Skeletal muscle tissue (tissue), 4 donors: Measurements from ENCODE around the gene ADRB2. TPM values are rescaled to one million over a fixed set of nuclear protein-coding genes. Genes with fewer than 3 reads are reported as not detected.
"Not testable (repeated sequence)": the region's sequence is repeated elsewhere in the genome, so short reads cannot be mapped to it uniquely, and the experiment has no call there.

Source experiments
- H3K27ac ChIP-seq: one replicate; pipeline ENCODE4 v1.7.0; 2013; ENCODE audit warnings: mild to moderate bottlenecking, low read depth, low read length, inconsistent platforms
- H3K27me3 ChIP-seq, 3 donors: one replicate each; pipeline ENCODE4 v1.7.0; 2013; ENCODE audit warnings: low read length in 3 of 3; ENCODE audit not compliant: control insufficient read depth in 3 of 3, insufficient read depth in 3 of 3
- H3K36me3 ChIP-seq, 3 donors: one replicate each; pipeline ENCODE4 v1.7.0; 2013; ENCODE audit warnings: low read length in 3 of 3; ENCODE audit not compliant: control insufficient read depth in 3 of 3, insufficient read depth in 3 of 3
- H3K4me1 ChIP-seq, 3 donors: one replicate each; pipeline ENCODE4 v1.7.0; 2013; ENCODE audit warnings: low read length in 3 of 3, mild to moderate bottlenecking in 3 of 3; ENCODE audit not compliant: control insufficient read depth in 3 of 3, insufficient read depth in 3 of 3
- H3K4me3 ChIP-seq, 3 donors: one replicate each; pipeline ENCODE4 v1.7.0; 2013; ENCODE audit warnings: low read length in 3 of 3
- H3K9ac ChIP-seq, 3 donors: one replicate each; pipeline ENCODE4 v1.7.0; 2013; ENCODE audit warnings: low read length in 3 of 3, mild to moderate bottlenecking in 3 of 3, moderate library complexity in 2 of 3, low read depth in 1 of 3
- H3K9me3 ChIP-seq, 3 donors: one replicate each; pipeline ENCODE4 v1.7.0; 2013; ENCODE audit warnings: low read length in 3 of 3; ENCODE audit not compliant: control insufficient read depth in 3 of 3
- total RNA-seq: library from RNA; depleted of rRNA; stranded (reverse); fragments of >200 nt; gene quantifications from one replicate; pipeline ENCODE4 v1.2.3, GENCODE V29; 2014
- donor health status: Osteomylitis.

ADRB2 gene
- total RNA-seq, 1 donor from 2014 or later, result 3.1 TPM

- H3K36me3 ChIP-seq, result no peaks in the 10 kb centered on the region
- H3K27ac ChIP-seq, result no peak overlapping the region
- no peak overlapping the region for H3K4me3 ChIP-seq
- H3K27me3 ChIP-seq, result no peaks in the 10 kb centered on the region
- H3K9me3 ChIP-seq, result no peaks in the 10 kb centered on the region
- H3K9ac ChIP-seq, result no peak overlapping the region
- H3K4me1 ChIP-seq, result no peaks in the 10 kb centered on the region
Measured at GRCh38 chr5:148791696-148792095, 34.7 kb upstream of the ADRB2 start.

GRCh38 chr5:148792744-148793143, 33.7 kb upstream of the ADRB2 start:
- H3K4me3 ChIP-seq, result no peak overlapping the region
- no peaks in the 10 kb centered on the region for H3K36me3 ChIP-seq
- H3K27me3 ChIP-seq, result no peaks in the 10 kb centered on the region
- H3K9me3 ChIP-seq, result no peaks in the 10 kb centered on the region
- no peak overlapping the region for H3K9ac ChIP-seq
- no peak overlapping the region for H3K27ac ChIP-seq
- no peaks in the 10 kb centered on the region for H3K4me1 ChIP-seq

- no peaks in the 10 kb centered on the region for H3K36me3 ChIP-seq
- H3K4me1 ChIP-seq, result no peaks in the 10 kb centered on the region
- no peaks in the 10 kb centered on the region for H3K27me3 ChIP-seq
- H3K27ac ChIP-seq, result no peak overlapping the region
- no peak overlapping the region for H3K9ac ChIP-seq
- H3K4me3 ChIP-seq, result no peak overlapping the region
- no peaks in the 10 kb centered on the region for H3K9me3 ChIP-seq
Measured at GRCh38 chr5:148793261-148793660, 33.1 kb upstream of the ADRB2 start.

- H3K27ac ChIP-seq, result no peak overlapping the region
- H3K27me3 ChIP-seq, result no peaks in the 10 kb centered on the region
- H3K36me3 ChIP-seq, result no peaks in the 10 kb centered on the region
- no peak overlapping the region for H3K4me3 ChIP-seq
- no peaks in the 10 kb centered on the region for H3K4me1 ChIP-seq
- no peak overlapping the region for H3K9ac ChIP-seq
- no peaks in the 10 kb centered on the region for H3K9me3 ChIP-seq
Measured at GRCh38 chr5:148794275-148794674, 32.1 kb upstream of the ADRB2 start.

- Histone ChIP-seq H3K9me3 (no peaks in the 10 kb centered on the region), H3K27me3 (no peaks in the 10 kb centered on the region), H3K36me3 (no peaks in the 10 kb centered on the region)
Measured at GRCh38 chr5:148794729-148795561, 31.5 kb upstream of the ADRB2 start.

GRCh38 chr5:148796936-148797335, 29.5 kb upstream of the ADRB2 start:
- no peaks in the 10 kb centered on the region for H3K9me3 ChIP-seq
- no peaks in the 10 kb centered on the region for H3K27me3 ChIP-seq
- no peaks in the 10 kb centered on the region for H3K36me3 ChIP-seq
- no peak overlapping the region for H3K9ac ChIP-seq
- H3K4me1 ChIP-seq, result no peaks in the 10 kb centered on the region
- no peak overlapping the region for H3K4me3 ChIP-seq
- H3K27ac ChIP-seq, result no peak overlapping the region

More at GRCh38 chr5:148794729-148795561, 31.5 kb upstream of the ADRB2 start:
- no peak overlapping the region for H3K9ac ChIP-seq
- H3K4me3 ChIP-seq, result no peak overlapping the region
- H3K27ac ChIP-seq, result no peak overlapping the region
- no peaks in the 10 kb centered on the region for H3K4me1 ChIP-seq

- Histone ChIP-seq H3K9ac (no peak overlapping the region), H3K4me3 (no peak overlapping the region), H3K27me3 (no peaks in the 10 kb centered on the region), H3K27ac (no peak overlapping the region), H3K36me3 (no peaks in the 10 kb centered on the region), H3K9me3 (no peaks in the 10 kb centered on the region), H3K4me1 (no peaks in the 10 kb centered on the region)
Measured at GRCh38 chr5:148798786-148799185, 27.6 kb upstream of the ADRB2 start.

- H3K27me3 ChIP-seq, result no peaks in the 10 kb centered on the region
- no peaks in the 10 kb centered on the region for H3K36me3 ChIP-seq
- no peak overlapping the region for H3K4me3 ChIP-seq
- no peak overlapping the region for H3K27ac ChIP-seq
- peaks cover 0 to 6% (median 0%) of the 10 kb centered on the region in 3 donors for H3K4me1 ChIP-seq
- no peaks in the 10 kb centered on the region for H3K9me3 ChIP-seq
- no peak overlapping the region for H3K9ac ChIP-seq
Measured at GRCh38 chr5:148799737-148800527, 26.5 kb upstream of the ADRB2 start.

GRCh38 chr5:148801682-148802276, 24.6 kb upstream of the ADRB2 start:
- Histone ChIP-seq H3K27me3 (no peaks in the 10 kb centered on the region), H3K4me3 (no peak overlapping the region), H3K9me3 (no peaks in the 10 kb centered on the region), H3K27ac (no peak overlapping the region), H3K36me3 (no peaks in the 10 kb centered on the region), H3K9ac (no peak overlapping the region), H3K4me1 (peaks cover 12 to 22% (median 16%) of the 10 kb centered on the region in 3 donors)

GRCh38 chr5:148803451-148803850, 23.0 kb upstream of the ADRB2 start:
- H3K27ac ChIP-seq, H3K4me3 ChIP-seq, H3K27me3 ChIP-seq, H3K9ac ChIP-seq, H3K9me3 ChIP-seq, H3K36me3 ChIP-seq: not testable (repeated sequence)
- peaks cover 15 to 35% (median 21%) of the 10 kb centered on the region in 3 donors for H3K4me1 ChIP-seq
